Activated T-helper 17 cell treated with anti-CD3 and anti-CD28 coated beads, Interleukin-2, amount 50 U/mL, for 72 hours (primary cell): ENCODE measurements around the gene CLEC4D. TPM values are rescaled to one million over a fixed set of nuclear protein-coding genes. Genes with fewer than 3 reads are reported as not detected.
"Not testable (repeated sequence)": the region's sequence is repeated elsewhere in the genome, so short reads cannot be mapped to it uniquely, and the experiment has no call there.

ENCODE experiments used
- ATAC-seq: fragments of 150-1000 bp; cut with Tn5 transposase; replicated peaks from 2 replicates; pipeline ENCODE4 v1.10.0; 2021; ENCODE audit warnings: mild to moderate bottlenecking, moderate library complexity
- H3K27ac Mint-ChIP-seq: one replicate; pipeline ENCODE4 v1.8.0; 2022; ENCODE audit warnings: mixed read lengths
- H3K27me3 Mint-ChIP-seq: one replicate; pipeline ENCODE4 v1.8.0; 2022; ENCODE audit warnings: mixed read lengths
- H3K36me3 Mint-ChIP-seq: one replicate; pipeline ENCODE4 v1.8.0; 2022; ENCODE audit warnings: low read depth, mild to moderate bottlenecking, mixed read lengths
- H3K4me1 Mint-ChIP-seq: one replicate; pipeline ENCODE4 v1.8.0; 2022; ENCODE audit warnings: mixed read lengths
- H3K4me3 Mint-ChIP-seq: one replicate; pipeline ENCODE4 v1.8.0; 2022; ENCODE audit warnings: mild to moderate bottlenecking, mixed read lengths
- H3K9me3 Mint-ChIP-seq: one replicate; pipeline ENCODE4 v1.8.0; 2022; ENCODE audit warnings: mixed read lengths
- total RNA-seq, 2 donors: library from RNA; stranded (reverse); gene quantifications; one replicate each; pipeline ENCODE4 v1.2.3, GENCODE V29; 2022

The CLEC4D gene
- total RNA-seq = not detected

DNA sequence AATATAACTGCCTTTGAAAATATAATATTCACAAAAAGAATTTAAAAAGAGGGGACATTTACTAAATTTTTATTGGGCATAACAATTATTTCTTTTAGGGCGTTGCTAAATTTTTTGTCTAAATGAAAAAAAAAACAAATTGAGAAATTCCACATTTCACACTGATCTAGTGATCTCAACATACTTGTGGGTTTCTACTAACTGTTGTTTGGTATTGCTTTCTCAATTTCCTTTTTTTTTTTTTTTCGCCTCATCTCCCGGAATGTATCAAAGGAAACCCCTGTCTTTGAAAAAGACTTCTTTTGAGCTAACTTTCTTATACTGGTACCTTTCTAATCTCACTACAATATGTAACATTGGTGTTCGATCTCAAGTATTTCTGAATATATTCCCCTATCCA lies at the start of gene CLEC4D:
CLEC4D (plus strand) TSS at position 248 of the 400 bp plus-strand sequence. CDS start 230 bp downstream, outside the sequence.
- Mint-ChIP-seq H3K27ac (no peak within 1 kb of the TSS), H3K4me1 (no peaks in the 10 kb centered on the region), H3K9me3 (no peaks in the 10 kb centered on the region), H3K27me3 (peaks cover 15% of the 10 kb centered on the region), H3K36me3 (no peaks in the 10 kb centered on the region), H3K4me3 (no peak within 1 kb of the TSS)
- no peak for ATAC-seq

DNA sequence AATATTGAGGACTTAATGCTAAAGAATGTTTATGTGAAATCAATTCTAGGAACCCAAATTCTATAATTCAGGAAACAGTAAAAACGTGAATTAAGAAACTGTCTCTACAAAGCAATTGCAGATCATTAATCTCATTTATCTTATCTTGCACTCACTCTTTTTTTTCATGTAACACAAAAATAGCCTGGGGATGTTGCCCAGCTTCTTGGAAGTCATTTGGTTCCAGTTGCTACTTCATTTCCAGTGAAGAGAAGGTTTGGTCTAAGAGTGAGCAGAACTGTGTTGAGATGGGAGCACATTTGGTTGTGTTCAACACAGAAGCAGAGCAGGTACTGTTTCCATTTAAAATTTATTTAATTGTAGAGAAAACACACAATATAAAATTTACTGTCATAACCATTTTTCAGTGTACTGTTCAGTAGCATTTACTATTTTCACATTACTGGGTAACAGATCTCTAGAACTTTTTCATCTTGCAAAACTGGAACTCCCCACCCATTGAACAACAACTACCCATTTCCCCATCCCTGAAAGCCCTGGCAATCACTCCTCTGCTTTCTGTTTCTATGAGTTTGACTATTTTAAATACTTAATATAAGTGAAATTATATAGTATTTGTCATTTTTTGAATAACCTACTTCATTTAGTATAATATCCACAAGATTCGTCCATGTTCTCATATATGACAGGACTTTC lies 47.9 kb upstream of the CLEC4D start:
- H3K4me1 Mint-ChIP-seq = no peaks in the 10 kb centered on the region
- no peaks in the 10 kb centered on the region for H3K36me3 Mint-ChIP-seq
- H3K27ac Mint-ChIP-seq = no peak overlapping the region
- peaks cover 3% of the 10 kb centered on the region for H3K27me3 Mint-ChIP-seq
- ATAC-seq = no peak
- H3K9me3 Mint-ChIP-seq = peaks cover 7% of the 10 kb centered on the region
- H3K4me3 Mint-ChIP-seq = no peak overlapping the region

- H3K27ac Mint-ChIP-seq = no peak overlapping the region
- ATAC-seq = no peak
- no peaks in the 10 kb centered on the region for H3K4me1 Mint-ChIP-seq
- peaks cover 3% of the 10 kb centered on the region for H3K27me3 Mint-ChIP-seq
- peaks cover 7% of the 10 kb centered on the region for H3K9me3 Mint-ChIP-seq
- H3K4me3 Mint-ChIP-seq = no peak overlapping the region
- H3K36me3 Mint-ChIP-seq = no peaks in the 10 kb centered on the region
Measured at GRCh38 chr12:8466241-8466640, 47.1 kb upstream of the CLEC4D start.

DNA sequence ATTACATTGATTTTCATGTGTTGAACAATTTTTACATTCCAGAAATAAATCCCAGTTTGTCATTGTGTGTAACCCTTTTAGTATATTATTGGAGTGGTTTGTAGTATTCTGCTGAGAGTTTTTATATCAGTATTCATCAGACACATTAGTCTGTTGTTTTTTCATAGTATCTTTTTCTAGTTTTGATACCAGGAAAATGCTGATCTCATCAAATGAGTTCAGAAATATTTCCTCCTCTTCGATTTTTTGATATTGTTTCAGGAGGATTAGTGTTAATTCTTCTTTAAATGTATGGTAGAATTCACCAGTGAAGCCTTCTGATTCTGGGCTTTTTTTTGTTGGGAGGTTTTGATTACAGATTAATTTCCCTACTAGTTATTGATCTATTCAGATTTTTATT lies 42.2 kb upstream of the CLEC4D start:
- no peak for ATAC-seq
- H3K36me3 Mint-ChIP-seq = no peaks in the 10 kb centered on the region
- no peak overlapping the region for H3K4me3 Mint-ChIP-seq
- H3K9me3 Mint-ChIP-seq = peaks cover 7% of the 10 kb centered on the region
- H3K27me3 Mint-ChIP-seq = peaks cover 13% of the 10 kb centered on the region
- no peak overlapping the region for H3K27ac Mint-ChIP-seq
- H3K4me1 Mint-ChIP-seq = no peaks in the 10 kb centered on the region

DNA sequence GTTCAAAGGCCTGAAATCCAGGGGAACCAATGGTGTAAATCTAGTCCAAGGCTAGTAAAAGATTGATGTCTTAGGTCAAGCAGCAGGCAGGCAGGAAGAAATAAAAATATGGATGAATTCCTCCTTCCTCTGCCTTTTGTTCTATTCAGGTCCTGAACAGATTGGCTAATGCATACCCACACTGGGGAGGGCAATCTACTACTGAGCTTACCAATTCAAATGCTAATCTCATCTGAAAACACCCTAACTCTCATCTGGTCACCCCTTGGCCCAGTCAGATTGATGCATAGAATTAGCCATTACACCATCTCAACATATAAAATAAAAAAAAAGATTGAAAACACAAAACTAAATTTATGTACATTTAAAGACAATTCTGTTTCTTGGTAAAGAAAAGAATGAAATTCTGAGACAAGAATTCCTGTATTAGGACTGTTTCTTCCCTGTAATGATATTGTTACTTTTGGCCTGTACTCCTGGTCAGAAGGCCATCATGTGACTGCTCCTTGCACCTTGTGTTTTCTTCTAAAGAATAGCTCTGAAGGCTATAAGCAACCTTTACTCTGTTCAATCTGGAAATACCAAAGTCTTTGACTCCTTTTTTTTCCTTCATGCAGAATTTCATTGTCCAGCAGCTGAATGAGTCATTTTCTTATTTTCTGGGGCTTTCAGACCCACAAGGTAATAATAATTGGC lies 37.6 kb upstream of the CLEC4D start:
- Mint-ChIP-seq H3K36me3 (no peaks in the 10 kb centered on the region), H3K27me3 (peaks cover 13% of the 10 kb centered on the region), H3K9me3 (no peaks in the 10 kb centered on the region), H3K4me3 (no peak overlapping the region), H3K27ac (no peak overlapping the region), H3K4me1 (no peaks in the 10 kb centered on the region)
- ATAC-seq = no peak

GRCh38 chr12:8482571-8483061 lies 30.7 kb upstream of the CLEC4D start:
- Mint-ChIP-seq H3K9me3 (no peaks in the 10 kb centered on the region), H3K27me3 (peaks cover 3% of the 10 kb centered on the region), H3K4me1 (peaks cover 14% of the 10 kb centered on the region), H3K27ac (no peak overlapping the region), H3K36me3 (no peaks in the 10 kb centered on the region), H3K4me3 (no peak overlapping the region)
- ATAC-seq = peak; percentile 18

DNA sequence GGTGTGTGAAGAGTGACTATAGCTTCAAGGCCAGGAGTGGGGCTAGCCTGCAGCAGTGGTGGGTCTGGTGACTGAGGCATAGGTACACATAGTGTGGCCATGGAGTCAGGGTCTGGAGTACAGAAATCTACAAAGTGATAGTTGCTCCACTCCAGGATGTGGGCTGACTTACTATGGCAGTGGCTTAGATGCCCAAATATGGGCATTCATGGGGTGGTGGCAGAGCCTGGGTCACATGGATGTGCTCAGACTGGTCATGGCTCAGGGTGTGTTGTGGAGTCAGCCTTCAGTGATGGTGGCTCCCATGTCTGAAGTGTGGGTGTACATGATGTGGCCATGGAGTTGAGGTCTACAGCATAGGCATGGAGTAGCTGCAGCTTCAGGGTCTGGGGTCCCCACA lies 30.2 kb upstream of the CLEC4D start:
- Mint-ChIP-seq H3K36me3 (no peaks in the 10 kb centered on the region), H3K4me3 (no peak overlapping the region), H3K9me3 (no peaks in the 10 kb centered on the region), H3K27ac (no peak overlapping the region), H3K4me1 (peaks cover 14% of the 10 kb centered on the region), H3K27me3 (peaks cover 3% of the 10 kb centered on the region)
- ATAC-seq = peak; percentile 91

DNA sequence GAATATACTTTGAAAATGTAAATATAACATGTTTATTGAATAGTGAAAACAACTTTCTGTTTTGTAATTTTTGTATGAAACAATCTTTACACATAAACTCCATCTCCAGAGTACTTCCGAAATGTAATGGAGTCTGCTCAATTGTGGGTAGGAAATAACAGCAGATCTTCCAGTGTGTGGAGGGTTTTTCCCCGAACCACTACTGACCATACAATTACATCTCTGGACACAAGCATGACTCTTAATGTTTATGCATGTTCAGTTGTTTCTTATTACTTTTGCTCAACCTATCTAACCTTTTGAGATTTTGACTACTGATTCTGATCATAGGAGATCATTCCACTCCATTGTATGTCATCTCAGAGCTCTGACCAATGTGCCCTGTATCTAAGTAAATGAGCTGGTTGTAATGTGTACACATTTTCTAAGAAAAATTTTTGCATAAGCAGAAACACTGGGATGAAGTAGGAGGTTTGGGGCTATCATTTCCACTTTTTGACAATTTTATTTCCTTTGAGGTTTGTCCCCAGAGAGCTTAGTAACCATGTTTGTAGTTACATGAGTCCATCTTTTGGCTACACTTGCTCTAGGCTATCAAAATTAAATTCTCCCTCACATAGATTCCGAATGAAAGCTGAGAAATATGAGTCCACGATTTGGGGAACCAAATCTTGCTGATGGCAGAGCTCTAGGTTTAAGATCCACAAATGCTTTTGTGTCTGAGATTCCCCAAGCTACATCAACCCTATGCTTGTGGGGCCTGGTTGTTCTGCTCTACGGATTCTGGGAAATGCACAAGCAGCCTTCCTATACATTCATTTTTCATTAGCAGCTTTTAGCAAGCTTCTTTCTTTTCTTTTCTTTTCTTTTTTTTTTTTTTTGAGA lies 21.4 kb upstream of the CLEC4D start:
- Mint-ChIP-seq H3K27ac (peak overlapping the region; percentile 75), H3K36me3 (no peaks in the 10 kb centered on the region), H3K27me3 (no peaks in the 10 kb centered on the region), H3K9me3 (no peaks in the 10 kb centered on the region), H3K4me1 (peaks cover 13% of the 10 kb centered on the region), H3K4me3 (peak overlapping the region; percentile 39)
- ATAC-seq = peak; percentile 37

DNA sequence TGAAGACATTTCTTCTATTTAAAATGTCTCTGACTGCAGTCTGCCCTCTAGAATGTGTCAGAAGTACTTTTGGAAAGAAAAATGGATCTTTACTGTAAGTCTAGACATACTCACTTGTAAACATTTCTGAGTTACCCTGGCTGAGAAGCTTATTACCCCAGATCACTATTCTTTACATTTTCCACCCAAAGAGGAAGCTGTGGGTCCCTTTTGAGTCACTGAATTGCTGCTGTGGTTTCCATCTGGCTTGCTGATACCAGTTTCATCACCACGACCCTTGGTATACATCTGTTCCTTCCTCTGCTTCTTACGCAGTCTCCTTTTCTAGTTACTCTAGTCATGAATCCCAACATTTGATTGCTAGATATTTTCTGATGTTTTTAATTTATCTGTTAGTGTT lies 20.2 kb upstream of the CLEC4D start:
- Mint-ChIP-seq H3K27me3 (peaks cover 3% of the 10 kb centered on the region), H3K36me3 (no peaks in the 10 kb centered on the region), H3K27ac (peak overlapping the region; percentile 75), H3K4me3 (peak overlapping the region; percentile 39), H3K4me1 (peaks cover 13% of the 10 kb centered on the region), H3K9me3 (no peaks in the 10 kb centered on the region)
- ATAC-seq = peak; percentile 98

GRCh38 chr12:8495671-8496070 lies 17.6 kb upstream of the CLEC4D start:
- ATAC-seq, H3K9me3 Mint-ChIP-seq, H3K27me3 Mint-ChIP-seq, H3K27ac Mint-ChIP-seq, H3K4me3 Mint-ChIP-seq, H3K36me3 Mint-ChIP-seq: not testable (repeated sequence)
- H3K4me1 Mint-ChIP-seq = peaks cover 13% of the 10 kb centered on the region

DNA sequence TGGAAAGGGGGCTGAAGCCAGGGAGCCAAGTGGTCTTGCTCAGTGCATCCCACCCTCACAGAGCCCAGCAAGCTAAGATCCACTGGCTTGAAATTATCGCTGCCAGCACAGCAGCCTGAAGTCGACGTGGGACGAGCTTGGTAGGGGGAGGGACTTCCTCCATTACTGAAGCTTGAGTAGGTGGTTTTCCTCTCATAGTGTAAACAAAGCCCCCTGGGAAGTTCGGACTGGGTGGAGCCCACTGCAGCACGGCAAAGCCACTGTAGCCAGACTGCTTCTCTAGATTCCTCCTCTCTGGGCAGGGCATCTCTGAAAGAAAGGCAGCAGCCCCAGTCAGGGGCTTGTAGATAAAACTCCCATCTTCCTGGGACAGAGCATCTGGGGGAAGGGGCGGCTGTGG lies 17.2 kb upstream of the CLEC4D start:
- H3K4me1 Mint-ChIP-seq = peaks cover 13% of the 10 kb centered on the region
- H3K4me3 Mint-ChIP-seq, H3K27ac Mint-ChIP-seq, H3K36me3 Mint-ChIP-seq, H3K9me3 Mint-ChIP-seq, H3K27me3 Mint-ChIP-seq, ATAC-seq: not testable (repeated sequence)

GRCh38 chr12:8499616-8500015 lies 13.7 kb upstream of the CLEC4D start:
- no peaks in the 10 kb centered on the region for H3K9me3 Mint-ChIP-seq
- no peak overlapping the region for H3K4me3 Mint-ChIP-seq
- H3K27me3 Mint-ChIP-seq = peaks cover 9% of the 10 kb centered on the region
- no peak for ATAC-seq
- H3K4me1 Mint-ChIP-seq = peaks cover 6% of the 10 kb centered on the region
- H3K36me3 Mint-ChIP-seq = no peaks in the 10 kb centered on the region
- H3K27ac Mint-ChIP-seq = no peak overlapping the region

DNA sequence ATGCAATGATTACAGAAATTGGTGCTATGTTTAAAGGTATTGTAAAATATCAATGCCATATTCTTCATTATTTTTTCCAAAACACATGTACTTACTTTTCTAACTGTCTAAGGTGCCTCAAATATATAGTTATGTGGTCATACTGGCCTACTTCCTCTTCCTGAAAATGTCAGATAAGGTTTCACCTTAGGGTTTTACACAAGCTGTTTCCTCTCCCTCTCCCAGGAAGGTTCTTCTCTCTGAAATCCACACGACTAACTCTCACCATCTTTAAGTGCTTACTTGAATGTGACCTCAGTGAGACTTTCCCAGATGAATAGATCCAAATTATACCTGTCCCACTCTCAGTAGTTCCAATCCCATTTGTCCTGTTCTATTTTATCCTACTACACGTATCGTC lies 11.6 kb upstream of the CLEC4D start:
- Mint-ChIP-seq H3K27ac (no peak overlapping the region), H3K4me1 (peaks cover 6% of the 10 kb centered on the region), H3K36me3 (no peaks in the 10 kb centered on the region), H3K4me3 (no peak overlapping the region), H3K9me3 (no peaks in the 10 kb centered on the region), H3K27me3 (peaks cover 9% of the 10 kb centered on the region)
- no peak for ATAC-seq

DNA sequence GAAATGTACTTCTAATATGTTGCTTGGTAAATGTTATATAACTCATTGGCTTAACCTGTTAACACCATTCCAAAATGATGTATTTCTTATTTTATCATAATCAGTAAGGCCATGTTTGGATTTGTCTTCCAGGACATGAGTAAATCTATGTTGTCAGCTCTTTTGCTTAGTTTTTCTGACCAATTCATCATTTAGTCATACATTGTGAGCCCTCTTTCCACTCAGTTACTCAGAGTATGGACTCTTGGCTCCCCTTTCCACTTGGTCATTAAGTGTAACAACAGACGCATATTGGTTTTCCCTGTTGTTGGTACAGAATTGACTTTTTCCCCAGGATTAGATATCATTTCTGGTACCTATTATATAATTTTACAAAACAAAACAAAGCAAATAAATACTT lies 9.0 kb upstream of the CLEC4D start:
- H3K27me3 Mint-ChIP-seq = peaks cover 5% of the 10 kb centered on the region
- H3K4me1 Mint-ChIP-seq = peaks cover 6% of the 10 kb centered on the region
- ATAC-seq = no peak
- no peak overlapping the region for H3K4me3 Mint-ChIP-seq
- H3K27ac Mint-ChIP-seq = no peak overlapping the region
- no peaks in the 10 kb centered on the region for H3K9me3 Mint-ChIP-seq
- H3K36me3 Mint-ChIP-seq = no peaks in the 10 kb centered on the region
